Measurements from ENCODE around the gene PLA2G2E.

GRCh38 chr1:19955534-19956170 lies 32.2 kb upstream of the PLA2G2E start:
- TF ChIP-seq EP300 (IDR thresholded peaks at IDR 0.05) (no peak), POLR2A (IDR thresholded peaks at IDR 0.05) (no peak), POLR2AphosphoS5 (IDR thresholded peaks at IDR 0.05) (no peak)

Data from stomach (tissue), 4 donors.